ENCODE data around the gene PRR33. TPM values are rescaled to one million over a fixed set of nuclear protein-coding genes. Genes with fewer than 3 reads are reported as not detected.

PRR33 gene
- total RNA-seq, 1 experiment from 2014 or later: not detected

GRCh38 chr11:1919391-1920127 lies 27.9 kb upstream of the PRR33 start, which contains the start of gene TNNT3:
TSS of gene TNNT3 (plus strand) at chr11:1919703. CDS start at chr11:1922875, 3,172 bp downstream.
- Histone ChIP-seq H3K79me2 (ENCODE audit: insufficient read depth, low read length) (no peaks in the 10 kb centered on the region), H3K36me3 (ENCODE audit: control insufficient read depth in 1 of 2, insufficient read depth in 2 of 2, low read length in 2 of 2) (no peaks in the 10 kb centered on the region), H3K9me3 (ENCODE audit: control insufficient read depth in 1 of 2, insufficient read depth in 1 of 2, low read depth in 1 of 2, low read length in 2 of 2) (no peaks in the 10 kb centered on the region), H3K9me2 (ENCODE audit: insufficient read depth) (no peaks in the 10 kb centered on the region), H3K27me3 (ENCODE audit: insufficient read depth, low read length) (no peaks in the 10 kb centered on the region), H2AFZ (ENCODE audit: low read depth, low read length, poor library complexity, severe bottlenecking) (no peak within 1 kb of the TSS), H3K4me3 (replicated peaks in 1 of 2; ENCODE audit: low read depth in 1 of 2, low read length in 2 of 2) (no peak within 1 kb of the TSS), H3K27ac (ENCODE audit: low read depth, low read length) (no peak within 1 kb of the TSS), H3K9ac (ENCODE audit: low read length) (no peak within 1 kb of the TSS), H4K20me1 (ENCODE audit: insufficient read depth) (no peaks in the 10 kb centered on the region), H3K4me2 (ENCODE audit: low read length) (no peak within 1 kb of the TSS), H3K4me1 (ENCODE audit: control insufficient read depth in 1 of 2, insufficient read depth in 2 of 2, low read length in 2 of 2) (no peaks in the 10 kb centered on the region)
- ChIA-PET CTCF (interaction anchor here (1.2 kb wide), 1 partner anchor 37 kb away, joined by 6 read pairs; no protein-coding TSS in a partner anchor), RAD21 (ENCODE audit: low non-redundant PET in 1 of 2, low total read pairs in 2 of 2, uncharacterized antibody in 2 of 2, unreplicated experiment in 2 of 2) (no interaction called here), POLR2A (no interaction called here)
- no TSS peak for BruUV-seq (replicated peaks)
- ATAC-seq: no peak
- no peak for DNase-seq (ENCODE audit: low read depth, low spot score)
- no peak for TF ChIP-seq CBX3 (IDR thresholded peaks at IDR 0.05; ENCODE audit: low read depth)
- TF ChIP-seq YY1 (IDR thresholded peaks at IDR 0.05; ENCODE audit: extremely low read depth, insufficient replicate concordance, low read depth, low read length): no peak
- no peak for TF ChIP-seq JUND (IDR thresholded peaks at IDR 0.05)
- TF ChIP-seq, protein P1, sequence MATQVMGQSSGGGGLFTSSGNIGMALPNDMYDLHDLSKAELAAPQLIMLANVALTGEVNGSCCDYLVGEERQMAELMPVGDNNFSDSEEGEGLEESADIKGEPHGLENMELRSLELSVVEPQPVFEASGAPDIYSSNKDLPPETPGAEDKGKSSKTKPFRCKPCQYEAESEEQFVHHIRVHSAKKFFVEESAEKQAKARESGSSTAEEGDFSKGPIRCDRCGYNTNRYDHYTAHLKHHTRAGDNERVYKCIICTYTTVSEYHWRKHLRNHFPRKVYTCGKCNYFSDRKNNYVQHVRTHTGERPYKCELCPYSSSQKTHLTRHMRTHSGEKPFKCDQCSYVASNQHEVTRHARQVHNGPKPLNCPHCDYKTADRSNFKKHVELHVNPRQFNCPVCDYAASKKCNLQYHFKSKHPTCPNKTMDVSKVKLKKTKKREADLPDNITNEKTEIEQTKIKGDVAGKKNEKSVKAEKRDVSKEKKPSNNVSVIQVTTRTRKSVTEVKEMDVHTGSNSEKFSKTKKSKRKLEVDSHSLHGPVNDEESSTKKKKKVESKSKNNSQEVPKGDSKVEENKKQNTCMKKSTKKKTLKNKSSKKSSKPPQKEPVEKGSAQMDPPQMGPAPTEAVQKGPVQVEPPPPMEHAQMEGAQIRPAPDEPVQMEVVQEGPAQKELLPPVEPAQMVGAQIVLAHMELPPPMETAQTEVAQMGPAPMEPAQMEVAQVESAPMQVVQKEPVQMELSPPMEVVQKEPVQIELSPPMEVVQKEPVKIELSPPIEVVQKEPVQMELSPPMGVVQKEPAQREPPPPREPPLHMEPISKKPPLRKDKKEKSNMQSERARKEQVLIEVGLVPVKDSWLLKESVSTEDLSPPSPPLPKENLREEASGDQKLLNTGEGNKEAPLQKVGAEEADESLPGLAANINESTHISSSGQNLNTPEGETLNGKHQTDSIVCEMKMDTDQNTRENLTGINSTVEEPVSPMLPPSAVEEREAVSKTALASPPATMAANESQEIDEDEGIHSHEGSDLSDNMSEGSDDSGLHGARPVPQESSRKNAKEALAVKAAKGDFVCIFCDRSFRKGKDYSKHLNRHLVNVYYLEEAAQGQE (IDR thresholded peaks at IDR 0.05; ENCODE audit: low read depth): no peak
- TF ChIP-seq EZH2phosphoT487 (IDR thresholded peaks at IDR 0.05; ENCODE audit: borderline replicate concordance): no peak
- no peak for TF ChIP-seq ZNF274 (IDR thresholded peaks at IDR 0.05; ENCODE audit: low read depth, low read length)
- TF ChIP-seq ATF3 (IDR thresholded peaks at IDR 0.05): no peak
- TF ChIP-seq, protein P2, sequence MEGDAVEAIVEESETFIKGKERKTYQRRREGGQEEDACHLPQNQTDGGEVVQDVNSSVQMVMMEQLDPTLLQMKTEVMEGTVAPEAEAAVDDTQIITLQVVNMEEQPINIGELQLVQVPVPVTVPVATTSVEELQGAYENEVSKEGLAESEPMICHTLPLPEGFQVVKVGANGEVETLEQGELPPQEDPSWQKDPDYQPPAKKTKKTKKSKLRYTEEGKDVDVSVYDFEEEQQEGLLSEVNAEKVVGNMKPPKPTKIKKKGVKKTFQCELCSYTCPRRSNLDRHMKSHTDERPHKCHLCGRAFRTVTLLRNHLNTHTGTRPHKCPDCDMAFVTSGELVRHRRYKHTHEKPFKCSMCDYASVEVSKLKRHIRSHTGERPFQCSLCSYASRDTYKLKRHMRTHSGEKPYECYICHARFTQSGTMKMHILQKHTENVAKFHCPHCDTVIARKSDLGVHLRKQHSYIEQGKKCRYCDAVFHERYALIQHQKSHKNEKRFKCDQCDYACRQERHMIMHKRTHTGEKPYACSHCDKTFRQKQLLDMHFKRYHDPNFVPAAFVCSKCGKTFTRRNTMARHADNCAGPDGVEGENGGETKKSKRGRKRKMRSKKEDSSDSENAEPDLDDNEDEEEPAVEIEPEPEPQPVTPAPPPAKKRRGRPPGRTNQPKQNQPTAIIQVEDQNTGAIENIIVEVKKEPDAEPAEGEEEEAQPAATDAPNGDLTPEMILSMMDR (IDR thresholded peaks at IDR 0.05 in 2 of 3, conservative IDR thresholded peaks at IDR 0.05 in 1 of 3; ENCODE audit: borderline replicate concordance in 1 of 3, insufficient read depth in 1 of 3, low read depth in 2 of 3, low read length in 2 of 3): no peak
- TF ChIP-seq, protein P3, sequence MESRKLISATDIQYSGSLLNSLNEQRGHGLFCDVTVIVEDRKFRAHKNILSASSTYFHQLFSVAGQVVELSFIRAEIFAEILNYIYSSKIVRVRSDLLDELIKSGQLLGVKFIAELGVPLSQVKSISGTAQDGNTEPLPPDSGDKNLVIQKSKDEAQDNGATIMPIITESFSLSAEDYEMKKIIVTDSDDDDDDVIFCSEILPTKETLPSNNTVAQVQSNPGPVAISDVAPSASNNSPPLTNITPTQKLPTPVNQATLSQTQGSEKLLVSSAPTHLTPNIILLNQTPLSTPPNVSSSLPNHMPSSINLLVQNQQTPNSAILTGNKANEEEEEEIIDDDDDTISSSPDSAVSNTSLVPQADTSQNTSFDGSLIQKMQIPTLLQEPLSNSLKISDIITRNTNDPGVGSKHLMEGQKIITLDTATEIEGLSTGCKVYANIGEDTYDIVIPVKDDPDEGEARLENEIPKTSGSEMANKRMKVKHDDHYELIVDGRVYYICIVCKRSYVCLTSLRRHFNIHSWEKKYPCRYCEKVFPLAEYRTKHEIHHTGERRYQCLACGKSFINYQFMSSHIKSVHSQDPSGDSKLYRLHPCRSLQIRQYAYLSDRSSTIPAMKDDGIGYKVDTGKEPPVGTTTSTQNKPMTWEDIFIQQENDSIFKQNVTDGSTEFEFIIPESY (IDR thresholded peaks at IDR 0.05; ENCODE audit: extremely low read depth, insufficient replicate concordance, low read length): no peak
- no peak for TF ChIP-seq TCF7L2 (IDR thresholded peaks at IDR 0.05; ENCODE audit: borderline replicate concordance, extremely low read depth, insufficient read depth, insufficient read length)
- TF ChIP-seq RAD21 (IDR thresholded peaks at IDR 0.05; ENCODE audit: low read depth): no peak
- no peak for TF ChIP-seq SIN3A (IDR thresholded peaks at IDR 0.05; ENCODE audit: low read depth)
- no peak for TF ChIP-seq POLR2AphosphoS5 (IDR thresholded peaks at IDR 0.05; ENCODE audit: low read depth, low read length)
- intact Hi-C loops (cut with micrococcal nuclease): loop anchor here (5.0 kb wide), 1 partner anchor 37 kb away; no protein-coding TSS in a partner anchor
